T-helper 17 cell (primary cell): Measurements from ENCODE around the gene PRAMEF14. TPM values are rescaled to one million over a fixed set of nuclear protein-coding genes. Genes with fewer than 3 reads are reported as not detected.
"Not testable (repeated sequence)": the region's sequence is repeated elsewhere in the genome, so short reads cannot be mapped to it uniquely, and the experiment has no call there.

Source experiments
- ATAC-seq: fragments of 150-1000 bp; cut with Tn5 transposase; 2 replicates; pipeline ENCODE4 v1.10.0; 2021; ENCODE audit warnings: mild to moderate bottlenecking, moderate library complexity
- DNase-seq, 3 donors: peaks; one replicate each; pipeline versions ENCODE4 v3.0.0 to v3.0.0-alpha.2; 2020 to 2021
- H3K9me3 ChIP-seq: one replicate; pipeline ENCODE4 v1.7.0; 2013; ENCODE audit warnings: low read length, mild to moderate bottlenecking; ENCODE audit not compliant: control insufficient read depth, poor library complexity, severe bottlenecking
- H3K27ac Mint-ChIP-seq: one replicate; pipeline ENCODE4 v1.8.0; 2022; ENCODE audit warnings: mild to moderate bottlenecking, moderate library complexity, mixed read lengths
- H3K27me3 Mint-ChIP-seq: one replicate; pipeline ENCODE4 v1.8.0; 2022; ENCODE audit warnings: mixed read lengths
- H3K36me3 Mint-ChIP-seq: one replicate; pipeline ENCODE4 v1.8.0; 2022; ENCODE audit warnings: low read depth, mixed read lengths
- H3K4me1 Mint-ChIP-seq: one replicate; pipeline ENCODE4 v1.8.0; 2022; ENCODE audit warnings: mild to moderate bottlenecking, mixed read lengths
- H3K4me3 Mint-ChIP-seq: one replicate; pipeline ENCODE4 v1.8.0; 2022; ENCODE audit warnings: mild to moderate bottlenecking, moderate library complexity, mixed read lengths
- total RNA-seq, 4 donors: library from RNA in 2 of 4; stranded (reverse) in 2 of 4; gene quantifications; one replicate each; pipeline ENCODE4 v1.2.3 and lab custom pipeline; 2022 to 2026

PRAMEF14 gene
- total RNA-seq, 2 donors from 2014 or later: not detected

- not testable (repeated sequence) for H3K36me3 Mint-ChIP-seq
Observed at GRCh38 chr1:13342496-13342895, 4.4 kb downstream of the PRAMEF14 start.

GRCh38 chr1:13315281-13315680 is 31.7 kb downstream of the PRAMEF14 start, which contains the start of gene PRAMEF15:
TSS of gene PRAMEF15 (plus strand) at chr1:13315581. CDS start at chr1:13318408, 2,827 bp downstream.
- DNase-seq, H3K36me3 Mint-ChIP-seq, H3K4me1 Mint-ChIP-seq, H3K27ac Mint-ChIP-seq, H3K4me3 Mint-ChIP-seq, H3K27me3 Mint-ChIP-seq, H3K9me3 ChIP-seq, ATAC-seq: not testable (repeated sequence)

More at GRCh38 chr1:13342496-13342895, 4.4 kb downstream of the PRAMEF14 start:
- H3K27ac Mint-ChIP-seq, H3K27me3 Mint-ChIP-seq, H3K4me1 Mint-ChIP-seq, ATAC-seq, H3K9me3 ChIP-seq, DNase-seq: not testable (repeated sequence)
- H3K4me3 Mint-ChIP-seq: peak overlapping the region; percentile 12

- not testable (repeated sequence) for ATAC-seq, H3K4me1 Mint-ChIP-seq, H3K4me3 Mint-ChIP-seq, H3K27ac Mint-ChIP-seq, H3K36me3 Mint-ChIP-seq, H3K27me3 Mint-ChIP-seq, DNase-seq, H3K9me3 ChIP-seq
Observed at GRCh38 chr1:13303239-13303638, 43.7 kb downstream of the PRAMEF14 start, which contains the start of gene PRAMEF33. TSS of gene PRAMEF33 (plus strand) at chr1:13303539. CDS start at chr1:13305955, 2,416 bp downstream.

GRCh38 chr1:13302197-13302596 is 44.7 kb downstream of the PRAMEF14 start:
- H3K27me3 Mint-ChIP-seq, H3K4me3 Mint-ChIP-seq, H3K36me3 Mint-ChIP-seq, ATAC-seq, DNase-seq, H3K9me3 ChIP-seq, H3K4me1 Mint-ChIP-seq, H3K27ac Mint-ChIP-seq: not testable (repeated sequence)

GRCh38 chr1:13298699-13299098 is 48.2 kb downstream of the PRAMEF14 start:
- not testable (repeated sequence) for DNase-seq, H3K4me3 Mint-ChIP-seq, H3K36me3 Mint-ChIP-seq, H3K27me3 Mint-ChIP-seq, H3K4me1 Mint-ChIP-seq, ATAC-seq, H3K9me3 ChIP-seq, H3K27ac Mint-ChIP-seq

- not testable (repeated sequence) for H3K27ac Mint-ChIP-seq, H3K4me3 Mint-ChIP-seq, H3K27me3 Mint-ChIP-seq, H3K36me3 Mint-ChIP-seq, H3K9me3 ChIP-seq, H3K4me1 Mint-ChIP-seq, DNase-seq, ATAC-seq
Observed at GRCh38 chr1:13297216-13297931, 49.6 kb downstream of the PRAMEF14 start.

Other genes starting within 250 kb of the PRAMEF14 start
- gene HNRNPCL2, start 230.3 kb downstream of the PRAMEF14 start, total RNA-seq: not detected
- not detected for gene PRAMEF26, start 191.1 kb downstream of the PRAMEF14 start, total RNA-seq
- not detected for gene HNRNPCL4, start 181.5 kb downstream of the PRAMEF14 start, total RNA-seq
- gene PRAMEF9, start 175.3 kb downstream of the PRAMEF14 start, total RNA-seq: not detected
- not detected for gene PRAMEF13, start 145.7 kb downstream of the PRAMEF14 start, total RNA-seq
- gene PRAMEF18, start 121.0 kb downstream of the PRAMEF14 start, total RNA-seq: not detected
- not detected for gene PRAMEF5, start 92.9 kb downstream of the PRAMEF14 start, total RNA-seq
- not detected for gene PRAMEF8, start 62.0 kb downstream of the PRAMEF14 start, total RNA-seq
- gene PRAMEF33, start 43.6 kb downstream of the PRAMEF14 start, total RNA-seq: not detected
- not detected for gene PRAMEF15, start 31.6 kb downstream of the PRAMEF14 start, total RNA-seq
- not detected for gene PRAMEF19, start 24.8 kb upstream of the PRAMEF14 start, total RNA-seq
- gene PRAMEF17, start 42.5 kb upstream of the PRAMEF14 start, total RNA-seq: not detected
- not detected for gene PRAMEF20, start 63.3 kb upstream of the PRAMEF14 start, total RNA-seq
- gene LRRC38, start 166.9 kb upstream of the PRAMEF14 start, total RNA-seq: not detected
- not detected for gene PDPN, start 236.7 kb upstream of the PRAMEF14 start, total RNA-seq